ENCODE data around the gene NEDD1. TPM values are rescaled to one million over a fixed set of nuclear protein-coding genes. Genes with fewer than 3 reads are reported as not detected.

NEDD1 gene
- total RNA-seq, 1 experiment from 2014 or later = 17.2 TPM

- peaks cover 7% of the 10 kb centered on the region for H3K23me2 ChIP-seq (ENCODE audit: insufficient read length, low read depth, low read length, poor library complexity, severe bottlenecking)
- H2BK12ac ChIP-seq (ENCODE audit: insufficient read length, low read depth, low read length) = no peak overlapping the region
- H2BK15ac ChIP-seq (ENCODE audit: low read depth, low read length) = no peak overlapping the region
- no peak overlapping the region for H3K56ac ChIP-seq (ENCODE audit: insufficient read length, low read depth, low read length)
- no peaks in the 10 kb centered on the region; a peak in 1 of 5 replicates for H3K9me3 Mint-ChIP-seq
- no peak overlapping the region for H3K14ac ChIP-seq (ENCODE audit: insufficient read depth, low read length)
- no peak overlapping the region for H2AFZ ChIP-seq (ENCODE audit: low read length)
- no CpG with 5 or more reads among the region's 5 CpGs for WGBS (ENCODE audit: extremely low coverage, insufficient read length, low lambda C conversion rate)
- H3K18ac ChIP-seq (ENCODE audit: insufficient read length, low read depth, low read length) = no peak overlapping the region
- H3K79me2 ChIP-seq (ENCODE audit: insufficient read depth, low read length) = no peaks in the 10 kb centered on the region
- H3K23ac ChIP-seq (ENCODE audit: insufficient read length, low read depth, low read length) = no peak overlapping the region
- no peaks in the 10 kb centered on the region for H3K27me3 ChIP-seq (ENCODE audit: insufficient read depth, low read length)
- TF ChIP-seq CTCF (conservative IDR thresholded peaks at IDR 0.05) = peak; percentile 81
- H4K5ac ChIP-seq (ENCODE audit: insufficient read length, low read depth, low read length) = no peak overlapping the region
- peaks cover 3% of the 10 kb centered on the region; the same call in 1 of the 2 replicates for H3K27me3 Mint-ChIP-seq (ENCODE audit: low read depth)
- H3K4me1 ChIP-seq (ENCODE audit: insufficient read depth, low read length) = no peaks in the 10 kb centered on the region
- H2AK5ac ChIP-seq (ENCODE audit: insufficient read length, low read length) = no peak overlapping the region
- H3K4me1 Mint-ChIP-seq = peaks cover 43 to 50% of the 10 kb centered on the region in 2 experiments
- H3K9ac ChIP-seq (ENCODE audit: extremely low read depth, insufficient read length, low read length) = no peak overlapping the region
- H2BK120ac ChIP-seq (ENCODE audit: low read depth, low read length, poor library complexity, severe bottlenecking) = no peak overlapping the region
- no peak overlapping the region for H4K91ac ChIP-seq (ENCODE audit: insufficient read length, low read depth, low read length)
- no peaks in the 10 kb centered on the region for H4K20me1 ChIP-seq (ENCODE audit: control insufficient read depth, insufficient read depth, insufficient read length)
- no peak overlapping the region for H4K8ac ChIP-seq (replicated peaks; ENCODE audit: insufficient read length, low read depth, low read length)
- no peaks in the 10 kb centered on the region; a peak in 1 of 7 replicates for H3K36me3 Mint-ChIP-seq (ENCODE audit: insufficient read depth in 1 of 3, low read depth in 3 of 3)
- no peak overlapping the region for H2BK5ac ChIP-seq (ENCODE audit: insufficient read length, low read length)
- H3K79me1 ChIP-seq (ENCODE audit: insufficient read depth, low read depth, low read length, poor library complexity, severe bottlenecking) = no peaks in the 10 kb centered on the region
- no peak overlapping the region for H3K4ac ChIP-seq (ENCODE audit: low read depth, low read length)
- no peaks in the 10 kb centered on the region for H3K9me3 ChIP-seq (ENCODE audit: control insufficient read depth, low read depth, low read length)
- no peak overlapping the region; a peak in 1 of 7 replicates for H3K27ac Mint-ChIP-seq
- H3K4me3 Mint-ChIP-seq = no peak overlapping the region
- no peak overlapping the region for H3T11ph ChIP-seq (ENCODE audit: low read length)
- no peak overlapping the region for H3K4me2 ChIP-seq (ENCODE audit: insufficient read depth, insufficient read length, low read length)
- H3K27ac ChIP-seq (ENCODE audit: insufficient read length, low read depth, low read length) = no peak overlapping the region
- no peak overlapping the region for H2BK20ac ChIP-seq (ENCODE audit: low read depth, low read length, poor library complexity, severe bottlenecking)
- peak; percentile 68 for DNase-seq
These were observed 82.9 kb downstream of the NEDD1 start for GRCh38 chr12:96989916-96990315.

All from H9 (cell line).